ENCODE measurements around the gene PCP2. TPM values are rescaled to one million over a fixed set of nuclear protein-coding genes. Genes with fewer than 3 reads are reported as not detected.

PCP2 gene
- total and polyA plus RNA-seq, 12 donors, result 0.92 to 7.4 (median 2.0) TPM; not detected in 4

DNA sequence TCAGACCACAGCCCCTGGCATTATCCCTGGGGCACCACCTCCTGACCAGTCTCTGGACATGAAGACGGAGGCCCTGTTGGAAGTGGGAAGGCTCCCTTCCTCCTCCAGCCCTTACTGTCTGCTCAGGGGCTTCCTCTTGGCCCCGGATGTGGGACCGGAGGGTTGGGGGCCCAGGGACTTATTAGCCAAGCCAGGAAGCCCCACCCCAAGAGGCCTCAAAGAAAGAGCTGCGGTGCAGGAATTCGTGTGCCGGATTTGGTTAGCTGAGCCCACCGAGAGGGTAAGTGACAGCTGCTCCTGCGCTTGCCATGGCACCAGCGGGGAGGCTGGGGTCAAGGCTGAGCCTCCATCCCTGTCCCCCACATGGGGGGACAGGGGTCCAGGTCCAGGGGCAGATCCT is 35.3 kb upstream of the PCP2 start, which contains the start of gene RETN:
Gene RETN (plus strand): TSS at position 208 of the 400 bp plus-strand sequence. CDS start 278 bp downstream, outside the sequence.
- WGBS, 4 donors, result 54 to 75% (median 63%) methylated on average over 1 to 9 of the region's 9 CpGs
- DNase-seq, result no peak
- no peak for TF ChIP-seq POLR2A (IDR thresholded peaks at IDR 0.05)
- TF ChIP-seq, protein P1, sequence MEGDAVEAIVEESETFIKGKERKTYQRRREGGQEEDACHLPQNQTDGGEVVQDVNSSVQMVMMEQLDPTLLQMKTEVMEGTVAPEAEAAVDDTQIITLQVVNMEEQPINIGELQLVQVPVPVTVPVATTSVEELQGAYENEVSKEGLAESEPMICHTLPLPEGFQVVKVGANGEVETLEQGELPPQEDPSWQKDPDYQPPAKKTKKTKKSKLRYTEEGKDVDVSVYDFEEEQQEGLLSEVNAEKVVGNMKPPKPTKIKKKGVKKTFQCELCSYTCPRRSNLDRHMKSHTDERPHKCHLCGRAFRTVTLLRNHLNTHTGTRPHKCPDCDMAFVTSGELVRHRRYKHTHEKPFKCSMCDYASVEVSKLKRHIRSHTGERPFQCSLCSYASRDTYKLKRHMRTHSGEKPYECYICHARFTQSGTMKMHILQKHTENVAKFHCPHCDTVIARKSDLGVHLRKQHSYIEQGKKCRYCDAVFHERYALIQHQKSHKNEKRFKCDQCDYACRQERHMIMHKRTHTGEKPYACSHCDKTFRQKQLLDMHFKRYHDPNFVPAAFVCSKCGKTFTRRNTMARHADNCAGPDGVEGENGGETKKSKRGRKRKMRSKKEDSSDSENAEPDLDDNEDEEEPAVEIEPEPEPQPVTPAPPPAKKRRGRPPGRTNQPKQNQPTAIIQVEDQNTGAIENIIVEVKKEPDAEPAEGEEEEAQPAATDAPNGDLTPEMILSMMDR (IDR thresholded peaks at IDR 0.05), result no peak
- Histone ChIP-seq H3K36me3 (replicated peaks in 1 of 2) (no peaks in the 10 kb centered on the region), H3K4me3 (no peak within 1 kb of the TSS), H3K4me1 (replicated peaks in 1 of 2) (no peaks in the 10 kb centered on the region), H3K27me3 (peaks cover 9% of the 10 kb centered on the region), H3K9me3 (replicated peaks in 1 of 3) (no peaks in the 10 kb centered on the region), H3K27ac (no peak within 1 kb of the TSS)
- intact Hi-C loops (cut with DNase I), result no loop called here

DNA sequence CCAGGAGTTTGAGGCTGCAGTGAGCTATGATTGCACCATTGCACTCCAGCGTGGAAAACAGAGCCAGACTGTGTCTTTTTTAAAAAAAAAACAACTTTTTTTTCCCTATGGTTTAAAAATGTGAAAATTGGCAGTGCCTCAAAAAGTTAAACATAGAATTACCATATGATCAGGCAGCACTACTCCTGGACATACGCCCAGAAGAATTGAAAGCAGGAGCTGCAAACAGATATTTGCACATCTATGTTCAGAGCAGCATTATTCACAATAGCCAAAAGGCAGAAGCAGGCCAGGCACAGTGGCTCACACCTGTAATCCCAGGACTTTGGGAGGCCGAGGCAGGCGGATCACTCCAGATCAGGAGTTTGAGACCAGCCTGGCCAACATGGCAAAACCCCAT is 31.6 kb upstream of the PCP2 start:
- Histone ChIP-seq H3K36me3 (replicated peaks in 1 of 2) (no peaks in the 10 kb centered on the region), H3K27ac (no peak overlapping the region), H3K4me3 (no peak overlapping the region), H3K4me1 (replicated peaks in 1 of 2) (no peaks in the 10 kb centered on the region), H3K9me3 (replicated peaks in 1 of 3) (no peaks in the 10 kb centered on the region), H3K27me3 (peaks cover 4% of the 10 kb centered on the region)
- intact Hi-C loops (cut with DNase I), result no loop called here
- TF ChIP-seq POLR2A (IDR thresholded peaks at IDR 0.05), result no peak
- TF ChIP-seq, protein P1 (IDR thresholded peaks at IDR 0.05), result no peak
- DNase-seq, result no peak
- WGBS, 4 donors, result 62 to 75% (median 67%) methylated on average over 4 of the region's 4 CpGs

DNA sequence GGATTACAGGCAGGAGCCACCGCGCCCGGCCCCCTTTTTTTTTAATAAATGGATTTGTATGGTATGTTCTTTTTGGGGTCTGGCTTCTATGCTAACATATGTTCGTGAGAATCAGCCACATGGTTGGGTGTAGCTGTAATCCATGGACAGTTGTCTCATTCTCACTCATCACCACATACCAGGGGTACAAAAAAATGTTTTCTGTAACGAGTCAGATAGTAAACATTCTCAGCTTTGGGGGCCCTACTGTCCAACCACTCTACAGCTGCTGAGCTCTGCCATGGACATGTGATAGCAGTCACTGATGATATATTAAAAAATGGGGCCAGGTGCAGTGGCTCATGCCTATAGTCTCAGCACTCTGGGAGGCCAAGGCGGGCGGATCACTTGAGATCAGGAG is 30.2 kb upstream of the PCP2 start:
- intact Hi-C loops (cut with DNase I), result no loop called here
- 71 to 80% (median 79%) methylated on average over 7 of the region's 7 CpGs for WGBS, 4 donors
- H3K27me3 ChIP-seq, result no peaks in the 10 kb centered on the region

DNA sequence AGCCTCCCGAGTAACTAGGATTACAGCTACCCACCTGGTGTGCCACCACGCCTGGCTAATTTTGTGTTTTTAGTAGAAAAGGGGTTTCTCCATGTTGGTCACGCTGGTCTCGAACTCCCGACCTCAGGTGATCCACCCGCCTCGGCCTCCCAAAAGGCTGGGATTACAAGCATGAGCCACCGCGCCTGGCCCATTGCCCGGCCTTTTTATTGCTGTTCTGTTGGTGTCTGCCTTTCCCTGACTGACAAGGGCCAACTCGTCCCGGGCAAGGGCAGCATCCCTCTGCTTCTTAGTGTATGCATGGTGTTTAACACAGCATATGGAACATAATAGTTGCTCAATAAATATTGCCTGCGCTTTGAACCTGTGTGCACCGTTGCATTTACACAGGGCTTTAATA is 29.1 kb upstream of the PCP2 start:
- H3K36me3 ChIP-seq (replicated peaks in 1 of 2), result no peaks in the 10 kb centered on the region
- no peaks in the 10 kb centered on the region for H3K9me3 ChIP-seq (replicated peaks in 1 of 3)
- H3K27me3 ChIP-seq, result no peaks in the 10 kb centered on the region
- WGBS, 4 donors, result 79 to 87% (median 82%) methylated on average over 12 to 14 of the region's 14 CpGs
- H3K27ac ChIP-seq, result no peak overlapping the region
- TF ChIP-seq, protein P1 (IDR thresholded peaks at IDR 0.05), result no peak
- TF ChIP-seq POLR2A (IDR thresholded peaks at IDR 0.05), result no peak
- intact Hi-C loops (cut with DNase I), result no loop called here
- H3K4me3 ChIP-seq, result no peak overlapping the region
- no peak for DNase-seq
- no peaks in the 10 kb centered on the region for H3K4me1 ChIP-seq (replicated peaks in 1 of 2)

More for the DNA sequence above, 30.2 kb upstream of the PCP2 start:
- H3K4me3 ChIP-seq, result no peak overlapping the region
- no peaks in the 10 kb centered on the region for H3K36me3 ChIP-seq (replicated peaks in 1 of 2)
- DNase-seq, result no peak
- TF ChIP-seq, protein P1 (IDR thresholded peaks at IDR 0.05), result no peak
- TF ChIP-seq POLR2A (IDR thresholded peaks at IDR 0.05), result no peak
- H3K4me1 ChIP-seq (replicated peaks in 1 of 2), result no peaks in the 10 kb centered on the region
- no peak overlapping the region for H3K27ac ChIP-seq
- H3K9me3 ChIP-seq (replicated peaks in 1 of 3), result no peaks in the 10 kb centered on the region

All from adrenal gland (tissue), 12 donors.